Ascending aorta (tissue), 2 donors: ENCODE measurements around the gene CSTF3. TPM values are rescaled to one million over a fixed set of nuclear protein-coding genes. Genes with fewer than 3 reads are reported as not detected.

Source experiments
- DNase-seq, 2 donors: peaks; one replicate each; pipeline ENCODE4 v3.0.0-alpha.2; 2019; ENCODE audit warnings: low spot score in 2 of 2
- H3K27ac ChIP-seq, 2 donors: fragments of 200-600 bp; sonication (generic); one replicate each; pipeline ENCODE4 v1.5.1; 2016 to 2017; ENCODE audit warnings: mild to moderate bottlenecking in 1 of 2
- H3K27me3 ChIP-seq: fragments of 200-600 bp; sonication (generic); one replicate; pipeline ENCODE4 v1.5.1; 2017
- H3K36me3 ChIP-seq, 2 donors: fragments of 200-600 bp; sonication (generic); one replicate each; pipeline ENCODE4 v1.5.1; 2016
- H3K4me1 ChIP-seq, 2 donors: fragments of 200-600 bp; sonication (generic); one replicate each; pipeline ENCODE4 v1.5.1; 2016 to 2017; ENCODE audit warnings: mild to moderate bottlenecking in 1 of 2
- H3K4me3 ChIP-seq, 2 donors: fragments of 200-600 bp; sonication (generic); one replicate each; pipeline ENCODE4 v1.5.1; 2016 to 2017; ENCODE audit warnings: mild to moderate bottlenecking in 1 of 2
- H3K9me3 ChIP-seq, 2 donors: fragments of 200-600 bp; sonication (generic); one replicate each; pipeline ENCODE4 v1.5.1; 2016
- CTCF ChIP-seq, 3 experiments: fragments of 200-600 bp in 2 of 3; fragments of 450-650 bp in 1 of 3; sonication (generic) in 2 of 3; IDR thresholded peaks; one replicate each; pipeline ENCODE4 v1.5.1; 2016 to 2019; ENCODE audit warnings: antibody characterized with exemption in 3 of 3, mild to moderate bottlenecking in 1 of 3, moderate library complexity in 1 of 3
- intact Hi-C: fragments of 100-400 bp; cut with DNase I; formaldehyde crosslinking; loops from one replicate; pipeline ENCODE4 v1.15.1; 2023
- total RNA-seq: library from RNA; depleted of rRNA; stranded (reverse); fragments of >200 nt; gene quantifications from one replicate; pipeline ENCODE4 v1.1.0, GENCODE V29; 2016

Gene CSTF3
- total RNA-seq, 1 donor from 2014 or later = 3.8 TPM

GRCh38 chr11:33064033-33064825 lies 97.1 kb downstream of the CSTF3 start:
- Histone ChIP-seq H3K4me1 (no peaks in the 10 kb centered on the region), H3K27ac (no peak overlapping the region), H3K36me3 (peaks cover 64 to 70% of the 10 kb centered on the region in 2 donors), H3K9me3 (no peaks in the 10 kb centered on the region), H3K27me3 (no peaks in the 10 kb centered on the region), H3K4me3 (no peak overlapping the region)
- TF ChIP-seq CTCF (IDR thresholded peaks at IDR 0.05) = no peak
- DNase-seq = no peak
- intact Hi-C loops = no loop called here

- no peaks in the 10 kb centered on the region for H3K27me3 ChIP-seq
- H3K9me3 ChIP-seq = no peaks in the 10 kb centered on the region
- no peak overlapping the region for H3K4me3 ChIP-seq
- TF ChIP-seq CTCF (IDR thresholded peaks at IDR 0.05) = no peak
- no peak for DNase-seq
- H3K4me1 ChIP-seq = no peaks in the 10 kb centered on the region
- no peak overlapping the region for H3K27ac ChIP-seq
- H3K36me3 ChIP-seq = peaks cover 65 to 69% of the 10 kb centered on the region in 2 donors
- intact Hi-C loops = no loop called here
Observed at GRCh38 chr11:33063326-33063881, 97.9 kb downstream of the CSTF3 start.

GRCh38 chr11:33062137-33062536 lies 99.1 kb downstream of the CSTF3 start:
- Histone ChIP-seq H3K36me3 (peaks cover 63 to 68% of the 10 kb centered on the region in 2 donors), H3K9me3 (no peaks in the 10 kb centered on the region), H3K27ac (no peak overlapping the region), H3K27me3 (no peaks in the 10 kb centered on the region), H3K4me1 (no peaks in the 10 kb centered on the region), H3K4me3 (no peak overlapping the region)
- no peak for TF ChIP-seq CTCF (IDR thresholded peaks at IDR 0.05)
- DNase-seq = no peak
- intact Hi-C loops = no loop called here

GRCh38 chr11:33060271-33060670 lies 101.0 kb downstream of the CSTF3 start:
- no peak overlapping the region for H3K4me3 ChIP-seq
- H3K36me3 ChIP-seq = peaks cover 48 to 49% of the 10 kb centered on the region in 2 donors
- DNase-seq = no peak
- H3K27me3 ChIP-seq = no peaks in the 10 kb centered on the region
- intact Hi-C loops = no loop called here
- H3K9me3 ChIP-seq = no peaks in the 10 kb centered on the region
- H3K27ac ChIP-seq = no peak overlapping the region
- no peak for TF ChIP-seq CTCF (IDR thresholded peaks at IDR 0.05)
- H3K4me1 ChIP-seq = no peaks in the 10 kb centered on the region

GRCh38 chr11:33059331-33060007 lies 101.8 kb downstream of the CSTF3 start:
- intact Hi-C loops = no loop called here

More at GRCh38 chr11:33059331-33060007, 101.8 kb downstream of the CSTF3 start:
- H3K36me3 ChIP-seq = peaks cover 45 to 50% of the 10 kb centered on the region in 2 donors
- no peak for TF ChIP-seq CTCF (IDR thresholded peaks at IDR 0.05)
- no peaks in the 10 kb centered on the region for H3K9me3 ChIP-seq
- H3K27ac ChIP-seq = no peak overlapping the region
- H3K27me3 ChIP-seq = no peaks in the 10 kb centered on the region
- H3K4me1 ChIP-seq = no peaks in the 10 kb centered on the region
- H3K4me3 ChIP-seq = no peak overlapping the region
- no peak for DNase-seq
